Glutamatergic neuron (in vitro differentiated cells): ENCODE data around the gene TSSC4. TPM values are rescaled to one million over a fixed set of nuclear protein-coding genes. Genes with fewer than 3 reads are reported as not detected.

Experiments used
- DNase-seq: peaks from one replicate; pipeline ENCODE4 v3.0.0; 2022
- H3K27ac Mint-ChIP-seq: one replicate; pipeline ENCODE4 v1.8.0; 2020; ENCODE audit warnings: mild to moderate bottlenecking, mixed read lengths, inconsistent platforms; ENCODE audit not compliant: unreplicated experiment
- H3K27me3 Mint-ChIP-seq: one replicate; pipeline ENCODE4 v1.8.0; 2020; ENCODE audit warnings: mild to moderate bottlenecking, moderate library complexity, mixed read lengths, inconsistent platforms; ENCODE audit not compliant: unreplicated experiment
- H3K36me3 Mint-ChIP-seq: one replicate; pipeline ENCODE4 v1.8.0; 2020; ENCODE audit warnings: mild to moderate bottlenecking, mixed read lengths, inconsistent platforms; ENCODE audit not compliant: unreplicated experiment
- H3K4me1 Mint-ChIP-seq: one replicate; pipeline ENCODE4 v1.8.0; 2020; ENCODE audit warnings: mild to moderate bottlenecking, low read depth, mixed read lengths, inconsistent platforms; ENCODE audit not compliant: unreplicated experiment
- H3K4me3 Mint-ChIP-seq: one replicate; pipeline ENCODE4 v1.8.0; 2020; ENCODE audit warnings: mild to moderate bottlenecking, mixed read lengths, inconsistent platforms; ENCODE audit not compliant: unreplicated experiment
- H3K9me3 Mint-ChIP-seq: one replicate; pipeline ENCODE4 v1.8.0; 2020; ENCODE audit warnings: mild to moderate bottlenecking, moderate library complexity, mixed read lengths, inconsistent platforms; ENCODE audit not compliant: unreplicated experiment
- total RNA-seq: library from RNA; stranded (reverse); fragmentation: NEBNext Ultra II Directional; extraction: Animal tissue kit (Norgen Biotek cat#: 25700); gene quantifications from one replicate; pipeline ENCODE4 v1.2.1, GENCODE V29; 2021; ENCODE audit not compliant: unreplicated experiment
- TF ChIP-seq, protein P1 (sequence below): fragments of 200-600 bp; sonication (generic); IDR thresholded peaks from one replicate; pipeline ENCODE4 v1.5.0; 2021; ENCODE audit not compliant: partially characterized antibody, unreplicated experiment

TSSC4 gene
- total RNA-seq, 1 donor from 2014 or later, result 49.7 TPM

DNA sequence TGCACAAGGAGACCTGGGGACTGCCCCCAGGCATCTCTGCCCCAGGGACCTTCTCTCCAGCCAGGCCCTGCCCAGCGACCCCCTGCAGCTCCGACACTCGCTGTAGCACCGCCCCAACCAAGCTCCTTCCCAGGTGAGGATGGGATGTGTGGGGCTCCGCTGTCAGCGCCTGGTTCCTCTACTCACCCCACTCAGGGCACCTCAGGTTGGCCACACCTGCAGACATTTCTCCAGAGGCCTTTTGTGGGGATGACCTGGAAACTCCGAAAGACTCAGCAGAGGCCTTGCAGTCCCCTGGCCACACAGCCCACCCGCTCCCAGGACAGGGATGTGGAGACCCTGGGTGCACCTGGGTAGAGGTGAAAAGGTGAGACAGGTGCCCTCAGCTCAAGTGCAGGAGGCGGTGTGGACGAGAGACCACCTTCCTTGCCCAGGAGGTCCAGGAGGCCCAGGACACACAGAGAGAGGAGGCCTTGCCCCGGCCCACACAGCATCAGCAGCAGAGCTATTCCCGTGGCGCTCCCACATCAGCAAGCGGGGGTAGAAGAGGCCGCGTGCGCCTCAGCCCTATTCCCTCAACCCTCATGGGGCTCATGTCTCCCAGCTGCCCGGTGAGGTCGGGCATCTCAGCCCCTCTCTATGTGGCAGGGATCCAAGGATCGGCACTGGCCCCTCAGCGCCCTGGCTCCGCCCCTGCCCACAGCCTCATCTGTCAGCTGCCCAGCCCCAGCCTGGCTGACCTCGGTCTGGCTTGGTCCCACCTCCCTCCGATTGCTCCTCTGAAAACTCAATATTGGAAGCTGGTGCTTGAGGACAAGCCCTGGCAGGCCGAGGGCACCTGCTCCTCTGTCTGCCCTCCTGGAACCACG, 22.8 kb downstream of the TSSC4 start:
- no peak for DNase-seq
- Mint-ChIP-seq H3K4me1 (no peaks in the 10 kb centered on the region), H3K27me3 (peaks cover 2% of the 10 kb centered on the region), H3K9me3 (peaks cover 4% of the 10 kb centered on the region), H3K27ac (no peak overlapping the region), H3K4me3 (no peak overlapping the region), H3K36me3 (no peaks in the 10 kb centered on the region)
- TF ChIP-seq, protein P1, sequence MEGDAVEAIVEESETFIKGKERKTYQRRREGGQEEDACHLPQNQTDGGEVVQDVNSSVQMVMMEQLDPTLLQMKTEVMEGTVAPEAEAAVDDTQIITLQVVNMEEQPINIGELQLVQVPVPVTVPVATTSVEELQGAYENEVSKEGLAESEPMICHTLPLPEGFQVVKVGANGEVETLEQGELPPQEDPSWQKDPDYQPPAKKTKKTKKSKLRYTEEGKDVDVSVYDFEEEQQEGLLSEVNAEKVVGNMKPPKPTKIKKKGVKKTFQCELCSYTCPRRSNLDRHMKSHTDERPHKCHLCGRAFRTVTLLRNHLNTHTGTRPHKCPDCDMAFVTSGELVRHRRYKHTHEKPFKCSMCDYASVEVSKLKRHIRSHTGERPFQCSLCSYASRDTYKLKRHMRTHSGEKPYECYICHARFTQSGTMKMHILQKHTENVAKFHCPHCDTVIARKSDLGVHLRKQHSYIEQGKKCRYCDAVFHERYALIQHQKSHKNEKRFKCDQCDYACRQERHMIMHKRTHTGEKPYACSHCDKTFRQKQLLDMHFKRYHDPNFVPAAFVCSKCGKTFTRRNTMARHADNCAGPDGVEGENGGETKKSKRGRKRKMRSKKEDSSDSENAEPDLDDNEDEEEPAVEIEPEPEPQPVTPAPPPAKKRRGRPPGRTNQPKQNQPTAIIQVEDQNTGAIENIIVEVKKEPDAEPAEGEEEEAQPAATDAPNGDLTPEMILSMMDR, result no peak

DNA sequence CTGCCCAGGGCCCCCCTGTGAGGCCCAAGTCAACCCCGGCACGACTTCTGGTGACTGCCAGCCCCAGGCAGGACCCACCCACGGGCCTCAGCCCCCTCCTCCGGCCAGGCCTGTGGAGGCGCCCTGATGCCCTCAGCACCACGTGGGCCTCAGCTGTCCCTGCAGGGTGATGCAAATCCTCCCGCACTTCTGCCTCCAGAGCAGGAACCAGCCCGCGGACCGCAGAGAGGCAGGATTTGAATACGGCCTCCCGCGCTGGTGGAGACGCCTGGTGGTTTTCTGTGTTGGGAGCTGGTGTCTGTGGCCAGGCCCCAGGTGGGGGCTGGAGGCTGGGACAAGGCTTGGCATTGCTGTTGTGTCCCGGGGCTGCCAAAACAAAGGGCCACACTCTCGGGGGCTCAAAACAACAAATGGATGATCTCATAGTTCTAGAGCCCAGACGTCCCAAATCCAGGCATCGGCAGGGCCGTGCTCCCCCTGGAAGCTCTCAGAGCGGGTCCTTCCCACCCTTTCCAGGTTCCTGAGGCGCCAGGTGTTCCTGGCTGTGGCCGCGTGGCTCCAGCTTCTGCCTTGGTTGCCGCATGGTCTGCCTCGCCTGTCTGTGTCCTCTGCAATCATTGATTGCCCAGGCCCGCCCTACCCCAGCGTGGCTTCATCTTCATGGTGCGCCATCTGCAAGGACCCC, 24.4 kb downstream of the TSSC4 start:
- Mint-ChIP-seq H3K27ac (no peak overlapping the region), H3K4me3 (no peak overlapping the region), H3K4me1 (no peaks in the 10 kb centered on the region), H3K36me3 (no peaks in the 10 kb centered on the region), H3K27me3 (peaks cover 2% of the 10 kb centered on the region), H3K9me3 (peaks cover 4% of the 10 kb centered on the region)
- TF ChIP-seq, protein P1, result no peak
- no peak for DNase-seq

DNA sequence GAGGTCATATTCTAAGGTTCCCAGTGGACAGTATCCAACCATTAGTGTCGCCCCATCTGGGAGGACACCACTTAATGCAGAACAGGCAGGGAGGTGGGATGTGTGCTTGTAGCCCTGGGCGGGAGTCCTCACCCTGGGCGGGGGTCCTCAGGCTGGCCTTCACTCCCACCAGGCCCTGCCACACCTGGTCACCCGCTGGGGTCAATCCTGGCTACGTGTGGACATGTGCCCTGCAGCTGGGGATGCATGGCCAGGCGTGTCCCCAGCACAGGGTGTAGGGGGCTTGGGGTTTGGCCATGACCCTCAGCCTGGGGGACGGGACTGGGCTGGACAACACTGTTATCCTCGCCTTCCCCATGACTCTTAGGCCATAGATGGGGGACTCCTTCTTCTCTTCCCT, 25.0 kb downstream of the TSSC4 start:
- Mint-ChIP-seq H3K36me3 (no peaks in the 10 kb centered on the region), H3K9me3 (peaks cover 4% of the 10 kb centered on the region), H3K4me3 (no peak overlapping the region), H3K27me3 (peaks cover 2% of the 10 kb centered on the region), H3K27ac (no peak overlapping the region), H3K4me1 (no peaks in the 10 kb centered on the region)
- TF ChIP-seq, protein P1, result no peak
- no peak for DNase-seq

DNA sequence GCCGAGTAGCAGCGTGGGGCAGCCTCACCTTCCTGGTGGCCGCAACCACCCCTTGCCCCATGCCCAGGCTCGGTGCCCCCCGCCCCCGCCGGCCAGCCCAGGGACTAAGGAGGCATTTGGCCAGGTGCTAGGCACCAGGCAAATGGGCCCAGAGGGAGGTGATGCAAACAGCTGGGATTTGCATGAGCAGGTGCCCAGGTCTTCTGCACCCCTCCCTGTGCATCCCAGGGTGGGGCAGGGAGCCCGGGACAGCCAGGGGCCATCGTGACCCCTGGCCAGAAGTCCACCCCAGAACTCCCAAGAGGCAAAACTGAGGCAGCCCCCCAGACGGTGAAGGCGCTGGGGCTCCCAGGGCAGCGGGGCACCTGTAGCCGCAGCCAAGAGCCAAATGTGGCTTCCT, 25.7 kb downstream of the TSSC4 start:
- Mint-ChIP-seq H3K27me3 (peaks cover 2% of the 10 kb centered on the region), H3K36me3 (no peaks in the 10 kb centered on the region), H3K4me3 (no peak overlapping the region)

More for the DNA sequence above, 25.7 kb downstream of the TSSC4 start:
- TF ChIP-seq, protein P1, result no peak
- no peak for DNase-seq
- Mint-ChIP-seq H3K27ac (no peak overlapping the region), H3K4me1 (no peaks in the 10 kb centered on the region), H3K9me3 (peaks cover 4% of the 10 kb centered on the region)
